SU-DHL-6 (cell line): Measurements from ENCODE around the gene HAPSTR1.

Source experiments
- H2AFZ ChIP-seq: fragments of 200-600 bp; sonication (generic); 2 replicates; pipeline ENCODE4 v1.6.1; 2014; ENCODE audit warnings: low read depth, mild to moderate bottlenecking, moderate library complexity, mixed read lengths, antibody characterized with exemption, low read length; ENCODE audit not compliant: severe bottlenecking
- H3F3A ChIP-seq: fragments of 200-600 bp; shearing (Covaris generic); 2 replicates; pipeline ENCODE4 v1.6.0; 2016; ENCODE audit warnings: antibody characterized with exemption, mild to moderate bottlenecking; ENCODE audit not compliant: insufficient read depth
- H3K27ac ChIP-seq: fragments of 200-600 bp; sonication (generic); 2 replicates; pipeline ENCODE4 v1.5.1; 2016; ENCODE audit warnings: low read depth, mild to moderate bottlenecking, low read length, moderate library complexity, mixed read lengths
- H3K27me3 ChIP-seq: fragments of 200-600 bp; sonication (generic), shearing (Covaris generic); 2 replicates; pipeline ENCODE4 v1.6.0; 2014; ENCODE audit warnings: mild to moderate bottlenecking, low read length
- H3K36me3 ChIP-seq: fragments of 200-600 bp; sonication (generic); 2 replicates; pipeline ENCODE4 v1.6.1; 2014; ENCODE audit warnings: mild to moderate bottlenecking, low read length, mixed read lengths
- H3K4me2 ChIP-seq: fragments of 300-600, 200-600 bp; shearing (Covaris generic), sonication (generic); 2 replicates; pipeline ENCODE4 v1.6.0; 2014; ENCODE audit warnings: low read length, low read depth, mild to moderate bottlenecking; ENCODE audit not compliant: poor library complexity, severe bottlenecking
- H3K4me3 ChIP-seq: fragments of 200-600 bp; sonication (generic); 2 replicates; pipeline ENCODE4 v1.5.1; 2014; ENCODE audit warnings: antibody characterized with exemption, low read length, mild to moderate bottlenecking, mixed read lengths; ENCODE audit not compliant: insufficient read depth, poor library complexity, severe bottlenecking
- H3K79me2 ChIP-seq: fragments of 200-600 bp; sonication (generic); 2 replicates; pipeline ENCODE4 v1.6.1; 2014; ENCODE audit warnings: mild to moderate bottlenecking, low read length, moderate library complexity; ENCODE audit not compliant: insufficient read depth
- H3K9ac ChIP-seq: fragments of 200-600 bp; sonication (generic); 2 replicates; pipeline ENCODE4 v1.7.0; 2014; ENCODE audit warnings: mild to moderate bottlenecking, low read length
- H3K9me2 ChIP-seq: fragments of 200-600 bp; sonication (generic); replicated peaks from 2 replicates; pipeline ENCODE4 v1.6.1; 2014; ENCODE audit warnings: low read length; ENCODE audit not compliant: insufficient read depth
- H3K9me3 ChIP-seq: fragments of 200-600 bp; sonication (generic); 2 replicates; pipeline ENCODE4 v1.6.1; 2014; ENCODE audit warnings: low read length, mixed read lengths; ENCODE audit not compliant: insufficient read depth
- H4K20me1 ChIP-seq: fragments of 200-600 bp; sonication (generic); 2 replicates; pipeline ENCODE4 v1.6.1; 2014; ENCODE audit warnings: low read depth, mild to moderate bottlenecking, antibody characterized with exemption, low read length, moderate library complexity, mixed read lengths
- EZH2phosphoT487 ChIP-seq: fragments of 200-600 bp; sonication (generic), shearing (Covaris generic); conservative IDR thresholded peaks from 2 replicates; pipeline ENCODE4 v1.6.1; 2018; ENCODE audit warnings: mild to moderate bottlenecking, antibody characterized with exemption, low read length, moderate library complexity, mixed read lengths
- TF ChIP-seq, protein P1 (sequence below): fragments of 200-600 bp; sonication (generic); IDR thresholded peaks from one replicate; pipeline ENCODE4 v1.5.1; 2017; ENCODE audit warnings: antibody characterized with exemption, mild to moderate bottlenecking, low read length, moderate library complexity; ENCODE audit not compliant: insufficient read depth, poor library complexity, severe bottlenecking

HAPSTR1 gene

GRCh38 chr16:9097266-9098219 lies 6.1 kb downstream of the HAPSTR1 start:
- H3F3A ChIP-seq = peaks cover 4% of the 10 kb centered on the region; the same call in 1 of the 2 replicates
- H3K27ac ChIP-seq = no peak overlapping the region
- peaks cover 100% of the 10 kb centered on the region for H3K79me2 ChIP-seq
- H3K27me3 ChIP-seq = no peaks in the 10 kb centered on the region
- H3K4me2 ChIP-seq = no peak overlapping the region
- no peak overlapping the region for H3K4me3 ChIP-seq
- H2AFZ ChIP-seq = no peak overlapping the region
- H3K9me3 ChIP-seq = no peaks in the 10 kb centered on the region
- no peaks in the 10 kb centered on the region for H3K9me2 ChIP-seq
- TF ChIP-seq, protein P1, sequence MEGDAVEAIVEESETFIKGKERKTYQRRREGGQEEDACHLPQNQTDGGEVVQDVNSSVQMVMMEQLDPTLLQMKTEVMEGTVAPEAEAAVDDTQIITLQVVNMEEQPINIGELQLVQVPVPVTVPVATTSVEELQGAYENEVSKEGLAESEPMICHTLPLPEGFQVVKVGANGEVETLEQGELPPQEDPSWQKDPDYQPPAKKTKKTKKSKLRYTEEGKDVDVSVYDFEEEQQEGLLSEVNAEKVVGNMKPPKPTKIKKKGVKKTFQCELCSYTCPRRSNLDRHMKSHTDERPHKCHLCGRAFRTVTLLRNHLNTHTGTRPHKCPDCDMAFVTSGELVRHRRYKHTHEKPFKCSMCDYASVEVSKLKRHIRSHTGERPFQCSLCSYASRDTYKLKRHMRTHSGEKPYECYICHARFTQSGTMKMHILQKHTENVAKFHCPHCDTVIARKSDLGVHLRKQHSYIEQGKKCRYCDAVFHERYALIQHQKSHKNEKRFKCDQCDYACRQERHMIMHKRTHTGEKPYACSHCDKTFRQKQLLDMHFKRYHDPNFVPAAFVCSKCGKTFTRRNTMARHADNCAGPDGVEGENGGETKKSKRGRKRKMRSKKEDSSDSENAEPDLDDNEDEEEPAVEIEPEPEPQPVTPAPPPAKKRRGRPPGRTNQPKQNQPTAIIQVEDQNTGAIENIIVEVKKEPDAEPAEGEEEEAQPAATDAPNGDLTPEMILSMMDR = no peak
- TF ChIP-seq EZH2phosphoT487 = no peak
- no peak overlapping the region for H3K9ac ChIP-seq
- peaks cover 47% of the 10 kb centered on the region for H3K36me3 ChIP-seq
- H4K20me1 ChIP-seq = peaks cover 56% of the 10 kb centered on the region

DNA sequence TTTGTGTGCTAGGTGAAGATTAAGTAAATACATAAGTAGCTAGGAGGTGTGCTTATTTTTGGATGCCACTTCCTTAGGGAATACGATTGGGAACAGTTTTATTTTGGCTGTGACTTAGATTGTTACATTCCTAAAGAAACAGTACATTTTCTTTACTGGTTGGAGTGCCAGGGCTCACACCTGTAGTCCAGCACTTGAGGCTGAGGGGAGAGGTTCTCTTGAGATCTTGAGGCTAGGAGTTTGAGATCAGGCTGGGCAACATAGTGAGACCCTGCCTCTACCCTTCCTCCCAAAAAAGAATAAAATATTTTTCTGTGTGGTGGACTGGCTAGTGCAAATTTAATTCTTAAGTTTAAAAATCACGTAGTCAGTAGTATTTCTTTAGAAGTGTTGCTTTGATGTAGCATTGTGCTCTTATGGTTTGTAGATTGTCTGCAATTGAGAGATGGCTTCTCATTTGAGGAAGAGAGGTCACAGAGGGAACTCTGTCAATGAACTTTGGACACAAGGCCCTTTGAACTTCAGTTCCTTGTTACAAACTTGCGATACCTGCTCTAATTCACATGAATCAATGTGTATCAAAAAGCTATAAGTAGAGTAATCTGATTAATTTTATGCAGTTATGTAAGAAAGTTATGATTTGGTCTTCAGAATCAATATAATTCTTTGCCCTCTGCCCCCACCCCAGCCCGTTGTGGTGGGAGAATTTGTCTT lies 7.1 kb downstream of the HAPSTR1 start:
- peaks cover 4% of the 10 kb centered on the region; the same call in 1 of the 2 replicates for H3F3A ChIP-seq
- no peaks in the 10 kb centered on the region for H3K27me3 ChIP-seq
- H3K9ac ChIP-seq = no peak overlapping the region
- no peaks in the 10 kb centered on the region for H3K9me3 ChIP-seq
- no peak overlapping the region for H3K27ac ChIP-seq
- H4K20me1 ChIP-seq = peaks cover 60% of the 10 kb centered on the region
- no peak overlapping the region for H3K4me3 ChIP-seq
- peak overlapping the region; percentile 9 for H3K4me2 ChIP-seq
- no peaks in the 10 kb centered on the region for H3K9me2 ChIP-seq
- H3K36me3 ChIP-seq = peaks cover 56% of the 10 kb centered on the region
- peaks cover 100% of the 10 kb centered on the region for H3K79me2 ChIP-seq
- H2AFZ ChIP-seq = no peak overlapping the region
- TF ChIP-seq, protein P1 = no peak
- no peak for TF ChIP-seq EZH2phosphoT487

GRCh38 chr16:9099131-9099625 lies 7.7 kb downstream of the HAPSTR1 start:
- peaks cover 53% of the 10 kb centered on the region for H4K20me1 ChIP-seq
- no peak overlapping the region for H3K9ac ChIP-seq

More at GRCh38 chr16:9099131-9099625, 7.7 kb downstream of the HAPSTR1 start:
- Histone ChIP-seq H3K27me3 (no peaks in the 10 kb centered on the region), H3K4me3 (no peak overlapping the region), H3K36me3 (peaks cover 57% of the 10 kb centered on the region), H3F3A (peaks cover 4% of the 10 kb centered on the region; the same call in 1 of the 2 replicates), H3K4me2 (peak overlapping the region; percentile 26), H3K9me3 (no peaks in the 10 kb centered on the region), H2AFZ (no peak overlapping the region), H3K27ac (peak overlapping the region; percentile 36; the same call in 1 of the 2 replicates), H3K9me2 (no peaks in the 10 kb centered on the region), H3K79me2 (peaks cover 100% of the 10 kb centered on the region)
- no peak for TF ChIP-seq EZH2phosphoT487
- TF ChIP-seq, protein P1 = no peak
